GM18526 (cell line): Measurements from ENCODE around the gene TMEM203.

ENCODE experiments used
- POLR2A ChIP-seq: IDR thresholded peaks from 3 replicates; pipeline ENCODE4 v1.6.1; 2011; ENCODE audit not compliant: insufficient read length; ENCODE audit errors: extremely low read depth

Gene TMEM203

DNA sequence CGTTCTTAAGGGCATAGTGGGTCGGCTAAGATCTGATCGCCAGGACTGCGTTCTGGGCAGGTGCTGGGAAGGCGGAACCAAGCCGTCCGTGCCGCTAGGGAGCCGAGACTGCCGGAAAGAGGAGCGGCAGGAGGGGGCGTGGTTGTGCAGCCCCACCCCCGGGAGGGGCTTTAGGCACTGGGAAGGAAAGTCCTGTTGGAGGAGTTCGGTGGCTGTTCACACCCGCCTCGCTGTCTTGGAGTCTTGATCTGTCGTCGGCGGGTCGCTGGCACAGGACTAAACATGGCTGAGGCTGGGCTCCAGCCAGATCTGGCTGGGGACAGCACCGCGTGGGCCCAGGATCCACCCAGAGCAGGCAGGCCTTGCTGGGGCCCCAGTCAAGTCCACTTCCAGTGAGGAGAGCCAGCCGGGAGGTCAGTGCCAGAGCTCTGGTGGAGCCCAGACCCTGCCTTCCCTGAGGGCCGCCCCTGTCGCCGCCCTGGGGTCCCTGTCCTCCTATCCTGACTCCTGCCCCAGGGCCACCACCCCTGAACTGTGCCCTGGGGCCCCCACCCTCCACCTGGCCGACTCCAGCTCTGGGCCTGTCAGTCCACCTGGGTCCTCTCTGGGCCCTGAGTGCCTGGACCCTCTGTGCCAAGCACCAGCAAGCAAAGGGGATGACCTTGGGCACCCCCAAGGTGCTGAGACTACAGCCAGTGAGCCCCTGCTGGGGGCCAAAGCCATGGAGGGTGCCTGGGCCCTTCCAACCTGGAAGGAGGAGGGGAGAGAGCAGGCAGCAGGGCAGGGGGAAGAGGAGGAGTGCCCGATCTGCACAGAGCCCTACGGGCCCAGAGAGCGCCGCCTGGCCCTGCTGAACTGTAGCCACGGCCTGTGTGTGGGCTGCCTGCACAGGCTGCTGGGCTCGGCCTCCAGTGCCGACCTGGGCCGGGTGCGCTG lies 12.1 kb upstream of the TMEM203 start:
- no peak for TF ChIP-seq POLR2A

DNA sequence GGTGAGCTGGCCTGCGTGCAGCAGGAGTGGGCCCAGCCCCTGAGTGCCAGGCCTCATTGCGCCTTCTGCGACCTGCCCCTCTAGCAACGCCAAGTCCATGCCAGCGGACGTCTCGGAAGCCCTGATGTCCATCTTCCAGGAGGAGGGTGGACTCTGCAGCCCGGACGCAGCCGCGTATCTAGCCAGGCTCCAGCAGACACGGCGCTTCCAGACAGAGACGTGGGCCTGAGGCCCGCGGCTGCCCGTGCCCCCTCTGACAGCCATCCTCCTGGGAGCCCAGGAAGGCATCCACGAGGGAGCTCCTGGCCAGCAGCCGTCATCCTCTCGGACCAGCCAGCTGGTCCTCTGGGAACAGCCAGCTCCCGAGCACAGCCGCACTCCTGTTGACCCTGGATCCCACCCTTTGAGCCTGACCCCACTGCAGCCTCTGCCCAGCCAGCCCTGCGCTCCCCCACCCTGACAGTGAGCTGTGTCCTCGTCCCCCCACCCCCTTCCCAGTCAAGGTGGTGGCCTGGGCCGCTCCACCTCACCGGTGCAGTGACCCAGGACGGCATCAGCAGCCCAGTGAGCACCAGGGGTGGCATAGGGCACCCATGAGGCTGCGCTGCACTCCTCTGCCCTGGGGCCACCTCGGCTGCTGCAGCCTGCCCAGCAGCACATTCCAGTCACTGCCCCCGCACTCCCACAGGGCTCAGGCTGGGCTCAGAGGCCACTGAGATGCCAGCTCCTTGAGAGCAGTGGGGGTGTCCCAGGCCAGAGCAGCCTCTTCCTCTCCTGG lies 10.9 kb upstream of the TMEM203 start:
- TF ChIP-seq POLR2A = no peak

DNA sequence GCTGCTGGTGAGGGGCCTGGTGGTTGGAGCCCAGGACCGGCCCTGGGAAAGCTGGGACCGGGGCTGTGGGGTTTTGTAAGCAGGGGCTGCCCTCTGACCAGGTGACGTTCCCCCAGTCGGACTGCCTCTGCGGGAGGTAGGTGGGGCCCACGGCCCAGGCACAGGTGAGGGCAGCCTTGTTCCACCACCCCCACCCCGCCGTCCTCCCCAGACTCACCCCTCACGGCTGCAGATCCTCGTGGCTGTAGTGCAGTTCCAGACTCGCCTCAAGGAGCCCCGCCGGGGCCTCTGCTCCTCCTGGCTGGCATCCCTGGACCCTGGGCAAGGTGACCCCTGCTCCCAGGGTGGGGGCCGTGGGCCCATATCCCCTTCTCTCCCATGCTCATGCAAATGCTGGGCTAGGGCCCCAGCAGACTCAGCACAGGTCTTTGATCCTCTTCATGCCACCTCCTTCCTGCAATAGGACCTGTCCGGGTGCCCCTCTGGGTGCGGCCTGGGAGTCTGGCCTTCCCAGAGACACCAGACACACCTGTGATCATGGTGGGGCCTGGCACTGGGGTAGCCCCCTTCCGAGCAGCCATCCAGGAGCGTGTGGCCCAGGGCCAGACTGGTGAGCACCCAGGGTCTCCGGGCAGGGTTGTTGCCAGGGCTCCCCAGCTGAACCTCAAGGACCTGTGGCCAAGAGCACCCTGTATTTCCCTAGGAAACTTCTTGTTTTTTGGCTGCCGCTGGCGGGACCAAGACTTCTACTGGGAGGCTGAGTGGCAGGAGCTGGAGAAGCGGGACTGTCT lies 9.9 kb upstream of the TMEM203 start:
- TF ChIP-seq POLR2A = no peak

- no peak for TF ChIP-seq POLR2A
These were observed 9.2 kb upstream of the TMEM203 start for GRCh38 chr9:137214620-137215019.

DNA sequence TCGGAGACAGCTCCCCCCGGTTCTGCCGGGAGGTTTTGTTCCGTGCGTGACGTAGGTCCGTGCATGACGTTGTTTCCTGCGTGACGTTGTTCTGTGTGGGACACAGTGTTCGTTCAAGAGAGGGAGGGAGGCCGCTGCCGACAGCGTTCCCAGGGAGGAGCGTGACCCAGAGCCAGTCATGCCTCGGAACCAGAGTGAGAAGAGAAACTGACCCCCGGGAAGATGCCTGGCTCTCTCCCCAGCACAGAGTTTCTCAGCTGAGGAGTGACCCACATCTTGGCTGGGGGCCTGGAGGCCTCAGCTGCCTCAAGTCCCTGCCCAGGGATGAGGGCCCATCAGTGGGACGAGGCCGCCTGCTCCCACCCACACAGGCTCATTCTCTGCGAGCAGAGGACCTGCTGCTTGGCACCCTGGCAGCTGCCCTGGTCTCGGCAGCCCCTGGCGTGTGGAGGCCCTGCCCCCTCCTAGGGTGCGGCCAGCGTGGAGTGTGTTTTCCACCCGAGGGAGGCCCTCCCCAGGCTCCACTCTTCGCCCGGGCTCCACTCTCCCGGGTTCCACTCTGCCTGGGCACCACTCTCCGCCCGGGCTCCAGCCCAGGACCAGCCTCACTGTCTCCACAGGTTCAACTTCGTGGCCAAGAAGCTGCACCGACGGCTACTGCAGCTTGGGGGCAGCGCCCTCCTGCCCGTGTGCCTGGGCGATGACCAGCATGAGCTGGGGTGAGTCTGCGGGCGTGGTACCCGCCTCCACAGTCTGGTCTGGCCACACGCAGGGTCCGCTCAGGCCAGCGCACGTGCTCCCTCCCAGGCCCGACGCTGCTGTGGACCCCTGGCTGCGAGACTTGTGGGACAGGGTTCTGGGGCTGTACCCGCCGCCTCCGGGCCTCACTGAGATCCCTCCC lies 8.0 kb upstream of the TMEM203 start:
- no peak for TF ChIP-seq POLR2A

- TF ChIP-seq POLR2A = no peak
These were observed 7.1 kb upstream of the TMEM203 start for GRCh38 chr9:137212520-137212919.

DNA sequence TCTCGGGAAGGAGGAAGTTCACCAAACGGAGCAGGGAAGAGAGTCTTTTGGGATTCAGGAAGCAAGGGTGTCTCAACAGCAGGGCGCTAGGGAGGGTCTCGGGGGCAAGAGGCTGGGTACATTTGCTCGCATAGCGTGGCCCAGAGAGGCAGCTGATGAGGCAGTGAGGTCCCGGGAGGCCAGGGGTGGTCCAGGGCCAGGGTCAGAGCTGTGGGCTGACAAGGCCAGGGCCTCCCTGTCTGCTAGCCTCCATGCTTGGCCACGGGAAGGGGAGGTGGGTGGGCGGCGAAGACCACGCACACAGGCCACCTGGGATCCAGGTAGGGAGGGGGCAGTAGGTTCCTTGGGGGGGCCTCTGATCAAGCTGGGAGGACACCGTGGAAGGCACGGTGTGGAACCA lies 6.1 kb upstream of the TMEM203 start:
- peak; percentile 20 for TF ChIP-seq POLR2A

- no peak for TF ChIP-seq POLR2A
These were observed 1.2 kb upstream of the TMEM203 start for GRCh38 chr9:137206602-137207001.

- TF ChIP-seq POLR2A = no peak
These were observed 720 bp downstream of the TMEM203 start for GRCh38 chr9:137204731-137205125.

GRCh38 chr9:137202966-137203365 lies 2.5 kb downstream of the TMEM203 start:
- no peak for TF ChIP-seq POLR2A

GRCh38 chr9:137201205-137201868 lies 4.1 kb downstream of the TMEM203 start:
- TF ChIP-seq POLR2A = no peak

DNA sequence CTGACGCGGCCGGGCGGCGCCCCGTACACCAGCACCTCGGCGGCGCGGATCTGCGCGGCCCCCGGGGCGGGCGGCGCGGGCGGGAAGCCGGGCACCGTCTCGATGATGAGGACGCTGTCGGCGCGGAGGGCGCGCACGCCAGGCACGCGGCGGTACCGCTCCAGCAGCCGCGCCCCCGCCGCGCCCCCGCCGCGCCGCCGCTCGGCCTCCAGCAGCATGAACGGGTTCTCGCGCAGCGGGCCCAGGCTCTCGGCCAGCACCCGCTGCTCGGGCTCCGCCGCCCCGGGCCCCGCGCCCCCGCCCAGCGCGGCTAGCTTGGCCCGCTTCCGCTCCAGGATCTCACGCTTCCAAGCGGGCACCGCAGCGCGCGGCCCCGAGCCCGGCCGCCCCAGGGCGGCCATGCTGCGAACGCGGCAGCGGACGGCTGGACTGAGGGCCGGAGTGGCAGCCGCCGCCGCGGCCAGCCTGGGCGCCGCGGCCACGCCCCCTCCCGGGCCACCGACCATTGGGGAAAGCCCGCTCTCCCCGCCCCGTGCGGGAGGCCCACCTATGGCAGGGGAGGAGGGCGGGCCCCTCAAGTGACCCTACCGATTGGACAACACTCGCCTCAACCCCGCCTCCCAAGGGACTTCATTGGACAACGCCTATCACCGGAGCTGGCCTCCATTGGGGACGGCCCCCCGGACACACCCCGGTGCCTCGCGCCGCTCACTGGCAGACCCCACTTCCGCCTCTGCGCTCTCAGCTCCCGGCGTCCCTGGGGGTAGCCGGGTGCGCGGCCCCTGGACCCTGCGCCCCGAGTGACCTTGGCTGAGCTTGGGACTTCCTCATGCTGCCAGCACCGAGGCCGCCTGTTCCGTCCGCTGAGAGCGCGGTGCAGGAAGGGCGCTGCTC lies 4.9 kb downstream of the TMEM203 start, which contains the start of gene TPRN:
Gene TPRN, minus strand, starts transcription at position 431 of the 894 bp plus-strand sequence. Its CDS starts 30 bp downstream, at position 401.
- peak; percentile 94 for TF ChIP-seq POLR2A
